ENCODE data around the gene DBNDD1. TPM values are rescaled to one million over a fixed set of nuclear protein-coding genes. Genes with fewer than 3 reads are reported as not detected.
A peak's percentile ranks its signal among the peaks of the same experiment; 100 is the strongest.

The DBNDD1 gene
- total RNA-seq, 4 donors from 2014 or later: 1.1 to 4.1 (median 3.5) TPM

DNA sequence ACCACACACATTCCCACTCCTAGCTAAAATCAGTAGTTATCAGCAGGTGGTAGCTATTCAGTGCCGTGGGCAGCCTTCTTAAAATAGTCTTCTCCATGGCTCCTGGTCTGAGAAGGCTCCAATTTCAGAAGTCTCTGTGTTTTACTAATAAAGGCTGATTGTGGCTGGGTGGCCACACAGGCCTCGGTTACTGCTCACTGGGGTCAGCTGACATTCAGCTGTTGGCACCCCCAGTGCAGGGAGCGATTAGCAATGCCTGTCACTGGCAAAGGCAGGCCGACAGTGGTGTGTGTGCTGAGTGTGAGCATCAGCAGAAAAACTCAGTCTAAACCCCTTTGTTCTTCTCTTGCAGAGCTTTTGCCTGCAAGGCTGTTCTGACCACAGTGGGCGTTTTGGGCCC lies 16.6 kb upstream of the DBNDD1 start:
- H3K36me3 ChIP-seq: peaks cover 0 to 87% of the 10 kb centered on the region in 2 donors
- no peak for ATAC-seq
- 65 to 83% methylated on average over 4 of the region's 5 CpGs for WGBS, 2 donors (ENCODE audit: low coverage in 1 of 2)

DNA sequence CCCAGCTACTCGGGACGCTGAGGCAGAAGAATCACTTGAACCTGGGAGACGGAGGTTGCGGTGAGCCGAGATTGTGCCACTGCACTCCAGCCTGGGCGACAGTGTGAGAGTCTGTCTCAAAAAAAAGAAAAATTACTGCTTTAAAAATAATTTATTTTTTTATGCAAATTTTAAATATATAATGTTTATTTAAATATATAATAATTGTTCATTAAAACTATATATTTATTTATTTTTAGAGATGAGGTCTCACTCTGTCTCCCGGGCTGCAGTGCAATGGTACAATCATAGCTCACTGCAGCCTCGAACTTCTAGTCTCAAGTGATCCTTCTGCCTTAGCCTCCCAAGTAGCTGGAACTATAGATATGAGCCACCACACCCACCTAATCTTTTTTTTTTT lies 15.2 kb upstream of the DBNDD1 start:
- Histone ChIP-seq H3K4me3 (no peak overlapping the region), H3K36me3 (peaks cover 0 to 77% of the 10 kb centered on the region in 2 donors), H3K27ac (no peak overlapping the region), H3K27me3 (no peaks in the 10 kb centered on the region), H3K9me3 (no peaks in the 10 kb centered on the region), H3K4me1 (no peaks in the 10 kb centered on the region)
- 82 to 87% methylated on average over 8 of the region's 8 CpGs for WGBS, 2 donors (ENCODE audit: low coverage in 1 of 2)
- TF ChIP-seq, protein P1, sequence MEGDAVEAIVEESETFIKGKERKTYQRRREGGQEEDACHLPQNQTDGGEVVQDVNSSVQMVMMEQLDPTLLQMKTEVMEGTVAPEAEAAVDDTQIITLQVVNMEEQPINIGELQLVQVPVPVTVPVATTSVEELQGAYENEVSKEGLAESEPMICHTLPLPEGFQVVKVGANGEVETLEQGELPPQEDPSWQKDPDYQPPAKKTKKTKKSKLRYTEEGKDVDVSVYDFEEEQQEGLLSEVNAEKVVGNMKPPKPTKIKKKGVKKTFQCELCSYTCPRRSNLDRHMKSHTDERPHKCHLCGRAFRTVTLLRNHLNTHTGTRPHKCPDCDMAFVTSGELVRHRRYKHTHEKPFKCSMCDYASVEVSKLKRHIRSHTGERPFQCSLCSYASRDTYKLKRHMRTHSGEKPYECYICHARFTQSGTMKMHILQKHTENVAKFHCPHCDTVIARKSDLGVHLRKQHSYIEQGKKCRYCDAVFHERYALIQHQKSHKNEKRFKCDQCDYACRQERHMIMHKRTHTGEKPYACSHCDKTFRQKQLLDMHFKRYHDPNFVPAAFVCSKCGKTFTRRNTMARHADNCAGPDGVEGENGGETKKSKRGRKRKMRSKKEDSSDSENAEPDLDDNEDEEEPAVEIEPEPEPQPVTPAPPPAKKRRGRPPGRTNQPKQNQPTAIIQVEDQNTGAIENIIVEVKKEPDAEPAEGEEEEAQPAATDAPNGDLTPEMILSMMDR (IDR thresholded peaks at IDR 0.05): no peak
- no peak for TF ChIP-seq POLR2A (IDR thresholded peaks at IDR 0.05)
- TF ChIP-seq POLR2AphosphoS5 (IDR thresholded peaks at IDR 0.05): no peak
- no peak for TF ChIP-seq EP300 (IDR thresholded peaks at IDR 0.05)
- ATAC-seq: no peak

More for the DNA sequence above, 16.6 kb upstream of the DBNDD1 start:
- no peak overlapping the region for H3K4me3 ChIP-seq
- no peaks in the 10 kb centered on the region for H3K27me3 ChIP-seq
- no peak for TF ChIP-seq POLR2A (IDR thresholded peaks at IDR 0.05)
- TF ChIP-seq POLR2AphosphoS5 (IDR thresholded peaks at IDR 0.05): no peak
- no peak for TF ChIP-seq EP300 (IDR thresholded peaks at IDR 0.05)
- TF ChIP-seq, protein P1 (IDR thresholded peaks at IDR 0.05): no peak
- H3K27ac ChIP-seq: no peak overlapping the region
- H3K9me3 ChIP-seq: no peaks in the 10 kb centered on the region
- H3K4me1 ChIP-seq: no peaks in the 10 kb centered on the region

DNA sequence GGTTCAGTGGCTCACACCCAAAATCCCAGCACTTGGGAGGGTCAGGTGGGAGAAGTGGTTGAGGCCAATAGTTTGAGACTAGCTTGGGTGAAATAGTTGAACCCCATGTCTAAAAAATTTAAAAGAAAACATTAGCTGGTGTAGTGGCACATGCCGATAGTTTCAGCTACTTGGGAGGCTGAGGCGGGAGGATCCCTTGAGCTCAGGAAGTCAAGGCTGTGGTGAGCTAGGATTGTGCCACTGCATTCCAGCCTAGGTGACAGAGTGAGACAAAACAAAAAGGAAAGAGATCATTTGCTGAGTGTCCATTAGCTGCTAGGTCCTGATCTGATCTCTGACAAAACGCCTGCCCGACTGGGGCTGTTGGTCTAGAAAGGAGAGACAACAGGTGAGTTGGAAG lies 14.1 kb upstream of the DBNDD1 start:
- Histone ChIP-seq H3K27ac (no peak overlapping the region), H3K9me3 (no peaks in the 10 kb centered on the region), H3K4me3 (no peak overlapping the region), H3K27me3 (no peaks in the 10 kb centered on the region), H3K4me1 (no peaks in the 10 kb centered on the region), H3K36me3 (peaks cover 0 to 73% of the 10 kb centered on the region in 2 donors)
- WGBS, 2 donors (ENCODE audit: low coverage in 1 of 2): 67 to 81% methylated on average over 2 to 4 of the region's 4 CpGs
- TF ChIP-seq, protein P1 (IDR thresholded peaks at IDR 0.05): no peak
- no peak for TF ChIP-seq POLR2AphosphoS5 (IDR thresholded peaks at IDR 0.05)
- no peak for TF ChIP-seq POLR2A (IDR thresholded peaks at IDR 0.05)
- no peak for TF ChIP-seq EP300 (IDR thresholded peaks at IDR 0.05)
- ATAC-seq: no peak

DNA sequence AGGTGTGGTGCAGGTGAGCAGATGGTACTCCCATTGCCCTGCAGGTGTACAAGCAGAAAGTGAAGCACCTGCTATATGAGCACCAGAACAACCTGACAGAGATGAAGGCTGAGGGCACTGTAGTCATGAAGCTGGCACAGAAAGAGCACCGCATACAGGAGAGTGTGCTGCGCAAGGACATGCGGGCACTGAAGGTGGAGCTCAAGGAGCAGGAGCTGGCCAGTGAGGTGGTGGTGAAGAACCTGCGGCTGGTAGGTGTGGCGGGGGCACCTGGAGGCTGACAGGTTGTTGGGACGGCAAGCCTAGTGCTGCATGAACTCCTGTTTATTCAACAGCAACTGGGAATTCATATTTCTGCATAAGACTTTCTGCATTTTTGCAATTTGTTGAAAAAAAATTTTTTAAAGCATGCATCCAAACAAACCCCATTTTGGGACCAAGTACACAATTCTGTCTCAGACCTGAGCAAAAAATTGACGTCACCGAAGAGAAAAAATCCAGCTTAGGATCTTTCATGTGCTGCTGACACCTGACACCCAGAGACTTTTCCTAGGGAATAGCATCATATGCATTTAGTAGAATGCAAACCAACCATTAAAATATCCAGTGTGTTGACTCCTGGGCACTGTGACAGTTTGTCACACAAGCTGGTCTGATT lies 13.5 kb upstream of the DBNDD1 start:
- Histone ChIP-seq H3K4me1 (no peaks in the 10 kb centered on the region), H3K27ac (peak overlapping the region in 1 of 4 donors; percentile 27), H3K27me3 (no peaks in the 10 kb centered on the region), H3K9me3 (no peaks in the 10 kb centered on the region), H3K36me3 (peaks cover 0 to 69% of the 10 kb centered on the region in 2 donors), H3K4me3 (no peak overlapping the region)
- 70 to 74% methylated on average over 5 to 8 of the region's 8 CpGs for WGBS, 2 donors (ENCODE audit: low coverage in 1 of 2)
- no peak for ATAC-seq
- TF ChIP-seq POLR2A (IDR thresholded peaks at IDR 0.05) (no peak), EP300 (IDR thresholded peaks at IDR 0.05) (no peak), POLR2AphosphoS5 (IDR thresholded peaks at IDR 0.05) (no peak)
- TF ChIP-seq, protein P1 (IDR thresholded peaks at IDR 0.05): no peak
